Lower leg skin (tissue), 4 donors: ENCODE data around the gene INSYN2A. TPM values are rescaled to one million over a fixed set of nuclear protein-coding genes. Genes with fewer than 3 reads are reported as not detected.

Source experiments
- DNase-seq, 2 donors: peaks; one replicate each; pipeline ENCODE4 v3.0.0-alpha.2; 2019; ENCODE audit warnings: low spot score in 2 of 2
- H3K4me3 ChIP-seq: fragments of 200-600 bp; sonication (generic); 2 replicates; pipeline ENCODE4 v1.5.1; 2017; ENCODE audit warnings: mild to moderate bottlenecking, low read depth; ENCODE audit not compliant: poor library complexity, severe bottlenecking
- CTCF ChIP-seq, 3 donors: fragments of 450-650 bp; IDR thresholded peaks; one replicate each; pipeline ENCODE4 v1.5.1; 2016; ENCODE audit warnings: antibody characterized with exemption in 3 of 3, mild to moderate bottlenecking in 3 of 3, moderate library complexity in 2 of 3
- POLR2A ChIP-seq, 2 donors: fragments of 450-650 bp; IDR thresholded peaks; one replicate each; pipeline ENCODE4 v1.6.1; 2016 to 2017; ENCODE audit warnings: antibody characterized with exemption in 2 of 2, mild to moderate bottlenecking in 1 of 2, moderate library complexity in 1 of 2
- WGBS, 2 donors: methylation state at CpG; one replicate each; pipeline ENCODE4 v1.1.5; 2018; 5-methylcytosine and 5-hydroxymethylcytosine counted together
- intact Hi-C: fragments of 100-400 bp; cut with DNase I; formaldehyde crosslinking; loops from one replicate; pipeline ENCODE4 v1.15.0; 2023; ENCODE audit warnings: low total_unique reads
- total RNA-seq, 4 donors: library from RNA; depleted of rRNA; stranded (reverse); fragments of >200 nt; gene quantifications; one replicate each; pipeline ENCODE4 v1.1.0, GENCODE V29; 2016

The INSYN2A gene
- total RNA-seq, 4 donors from 2014 or later, result 0.08 to 0.29 TPM; not detected in 2

- no peak overlapping the region for H3K4me3 ChIP-seq
- intact Hi-C loops, result no loop called here
- no peak for DNase-seq
- TF ChIP-seq CTCF (IDR thresholded peaks at IDR 0.05) (no peak), POLR2A (IDR thresholded peaks at IDR 0.05) (no peak)
- 82 to 84% methylated on average over 16 of the region's 16 CpGs for WGBS, 2 donors
Observed at GRCh38 chr10:127194599-127194998, 1.8 kb downstream of the INSYN2A start.

GRCh38 chr10:127194111-127194510, 2.3 kb downstream of the INSYN2A start:
- 72 to 74% methylated on average over 2 of the region's 2 CpGs for WGBS, 2 donors
- TF ChIP-seq CTCF (IDR thresholded peaks at IDR 0.05) (no peak), POLR2A (IDR thresholded peaks at IDR 0.05) (no peak)
- H3K4me3 ChIP-seq, result no peak overlapping the region
- DNase-seq, result no peak
- intact Hi-C loops, result no loop called here

DNA sequence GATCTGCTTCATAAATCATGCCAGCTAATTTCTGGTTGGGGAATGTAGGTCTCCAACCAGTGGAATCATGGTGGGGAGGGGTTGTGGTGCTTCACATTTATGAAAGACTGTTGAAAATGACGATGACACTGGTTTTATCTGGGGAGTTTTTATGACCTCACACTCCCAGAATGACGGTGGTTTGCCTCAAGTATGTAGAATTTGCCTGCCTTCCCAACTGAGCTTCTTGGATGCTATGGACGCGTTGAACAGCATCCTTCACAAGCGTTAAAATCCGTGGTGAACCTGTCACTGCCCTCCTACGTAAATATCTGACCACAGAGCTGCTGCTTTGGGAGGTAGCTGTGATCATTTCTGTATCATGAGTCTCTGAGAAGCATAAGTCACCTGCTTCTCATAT, 3.3 kb downstream of the INSYN2A start:
- DNase-seq, result no peak
- no peak for TF ChIP-seq CTCF (IDR thresholded peaks at IDR 0.05)
- TF ChIP-seq POLR2A (IDR thresholded peaks at IDR 0.05), result no peak
- intact Hi-C loops, result no loop called here
- 74 to 76% methylated on average over 7 of the region's 7 CpGs for WGBS, 2 donors
- H3K4me3 ChIP-seq, result no peak overlapping the region

DNA sequence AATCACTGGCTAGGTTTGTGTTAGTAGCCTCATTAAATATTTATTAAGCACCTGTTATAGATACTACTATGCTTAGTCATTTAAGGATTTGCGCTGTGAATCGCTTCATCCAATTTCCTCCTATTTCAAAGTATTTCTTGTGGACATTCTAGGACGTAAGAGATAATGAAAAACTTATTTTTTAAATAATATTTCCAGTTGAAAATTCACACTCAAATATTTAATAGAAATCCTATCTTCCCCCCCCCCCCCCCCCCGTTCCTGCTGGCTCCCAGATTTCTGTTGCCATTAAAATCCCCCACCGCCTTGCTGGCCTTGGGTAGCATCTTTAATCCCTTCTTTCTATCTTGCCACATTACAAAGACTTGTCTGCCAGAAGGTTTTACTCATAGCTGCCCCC, 6.0 kb downstream of the INSYN2A start:
- WGBS, 2 donors, result 71 to 77% methylated on average over 5 of the region's 5 CpGs
- no peak for TF ChIP-seq CTCF (IDR thresholded peaks at IDR 0.05)
- no peak for TF ChIP-seq POLR2A (IDR thresholded peaks at IDR 0.05)
- no peak overlapping the region for H3K4me3 ChIP-seq
- no peak for DNase-seq
- intact Hi-C loops, result no loop called here

DNA sequence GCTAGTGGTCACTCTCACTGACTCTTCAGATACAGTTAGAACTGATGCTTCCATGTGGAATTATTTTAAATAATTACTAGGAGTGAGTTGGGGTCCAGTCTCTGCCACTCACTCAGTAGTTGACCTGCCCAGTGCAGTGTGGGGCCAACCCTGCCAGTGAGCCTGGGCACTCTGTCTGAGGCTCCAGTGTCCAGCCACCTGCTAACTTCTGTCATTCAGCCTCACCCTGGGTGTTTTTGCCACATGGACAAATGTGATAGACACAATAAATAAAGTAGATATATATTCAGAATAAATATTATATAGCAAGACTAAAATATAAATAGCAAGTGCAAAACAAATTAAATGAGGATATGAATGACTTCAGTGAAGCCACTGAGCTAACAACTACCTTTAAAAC, 7.2 kb downstream of the INSYN2A start:
- no peak overlapping the region for H3K4me3 ChIP-seq
- no peak for DNase-seq
- TF ChIP-seq CTCF (IDR thresholded peaks at IDR 0.05), result no peak
- TF ChIP-seq POLR2A (IDR thresholded peaks at IDR 0.05), result no peak
- intact Hi-C loops, result no loop called here

DNA sequence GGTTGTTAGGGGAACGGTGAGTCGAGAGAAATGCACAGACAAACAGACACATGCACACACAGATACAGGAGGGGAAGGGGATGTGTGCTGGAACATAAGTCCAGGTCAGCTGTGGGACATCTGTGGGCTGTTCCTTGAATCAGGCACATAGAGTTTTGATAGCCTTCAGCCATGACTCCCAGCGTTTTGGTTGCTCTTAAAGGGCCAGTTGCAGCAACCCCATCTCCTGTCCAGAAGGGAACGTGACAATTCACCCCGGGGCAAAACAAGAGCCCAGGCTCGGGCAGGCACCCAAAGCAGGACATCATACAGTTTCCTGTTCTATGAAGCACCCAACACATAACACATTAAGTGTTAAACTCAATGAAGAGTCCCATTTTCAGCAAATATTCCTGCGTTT, 9.6 kb downstream of the INSYN2A start:
- TF ChIP-seq CTCF (IDR thresholded peaks at IDR 0.05) (no peak), POLR2A (IDR thresholded peaks at IDR 0.05) (no peak)
- no peak for DNase-seq
- WGBS, 2 donors, result 77 to 82% methylated on average over 7 of the region's 7 CpGs
- intact Hi-C loops, result no loop called here
- H3K4me3 ChIP-seq, result no peak overlapping the region
